ENCODE data around the gene HSBP1. TPM values are rescaled to one million over a fixed set of nuclear protein-coding genes. Genes with fewer than 3 reads are reported as not detected.

The HSBP1 gene
- total and polyA plus RNA-seq, 2 of the 13 experiments (the other 11 are each of a cell fraction or from before 2014, with no cell fraction given) = 249 to 292 TPM

DNA sequence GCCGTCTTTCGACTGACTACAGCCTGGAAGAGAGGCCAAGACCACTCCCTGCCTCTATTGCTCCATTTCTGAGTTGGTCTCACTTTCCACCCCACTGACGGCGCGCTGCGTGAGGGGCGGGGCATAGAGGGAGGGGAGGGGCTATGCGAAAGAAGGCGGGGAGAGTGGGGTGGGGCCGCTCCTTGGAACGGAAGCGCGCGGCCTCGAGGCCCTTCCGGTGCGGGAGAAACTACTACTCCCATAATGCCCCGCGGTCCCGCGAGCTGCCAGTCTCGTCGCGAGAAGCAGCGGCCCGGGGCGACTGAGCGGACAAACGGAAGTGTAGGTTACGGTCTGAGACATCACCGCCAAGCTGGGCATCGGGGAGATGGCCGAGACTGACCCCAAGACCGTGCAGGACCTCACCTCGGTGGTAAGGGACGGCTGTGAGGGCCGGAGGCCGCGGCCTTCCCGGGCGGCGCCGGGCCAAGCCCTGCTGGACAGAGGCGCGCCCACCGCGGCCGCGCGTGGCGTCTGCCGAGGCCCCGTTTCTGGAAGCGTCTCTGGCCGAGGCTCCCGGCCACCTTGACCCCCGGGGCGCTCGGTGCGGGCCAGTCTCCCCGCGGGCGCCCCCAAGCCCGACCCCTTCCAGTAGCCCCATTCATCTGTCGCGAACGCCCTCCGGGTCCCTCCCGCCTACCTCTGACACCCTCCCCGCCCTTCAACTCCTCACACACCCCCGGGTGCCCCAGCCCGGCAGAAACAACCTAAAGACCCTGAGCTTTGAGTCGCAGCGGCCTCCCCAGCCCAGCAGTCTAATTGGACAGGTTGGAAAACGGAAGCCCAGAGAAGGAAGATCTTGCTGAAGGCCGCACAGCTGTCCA lies at the start of gene HSBP1 (continued):
- TF ChIP-seq ZNF768 (CRISPR knock-in tag; IDR thresholded peaks at IDR 0.05) (peak; percentile 92), HCFC1 (IDR thresholded peaks at IDR 0.05; ENCODE audit: low read depth, low read length) (peak; percentile 93), EZH2 (conservative IDR thresholded peaks at IDR 0.05; ENCODE audit: low read depth, low read length) (no peak), ZC3H13 (CRISPR knock-in tag; IDR thresholded peaks at IDR 0.05) (0 out of 2 replicates have a peak, but pooled peaks have one; percentile 0), ZNF136 (CRISPR knock-in tag; IDR thresholded peaks at IDR 0.05; ENCODE audit: low read depth) (no peak), DNMT1 (CRISPR knock-in tag; IDR thresholded peaks at IDR 0.05) (no peak), ZNF12 (CRISPR knock-in tag; IDR thresholded peaks at IDR 0.05) (peak; percentile 54; the same call in 1 of the 2 replicates), SP5 (CRISPR knock-in tag; IDR thresholded peaks at IDR 0.05; ENCODE audit: borderline replicate concordance, low read depth) (0 out of 2 replicates have a peak, but pooled peaks have one; percentile 29), ISX (CRISPR knock-in tag; conservative IDR thresholded peaks at IDR 0.05) (0 out of 2 replicates have a peak, but pooled peaks have one; percentile 31), FOXK1 (CRISPR knock-in tag; IDR thresholded peaks at IDR 0.05; ENCODE audit: borderline replicate concordance, low read depth) (peak; percentile 70; the same call in 1 of the 2 replicates), IRF2 (CRISPR knock-in tag; IDR thresholded peaks at IDR 0.05) (peak; percentile 93)
- TF ChIP-seq, protein P1, sequence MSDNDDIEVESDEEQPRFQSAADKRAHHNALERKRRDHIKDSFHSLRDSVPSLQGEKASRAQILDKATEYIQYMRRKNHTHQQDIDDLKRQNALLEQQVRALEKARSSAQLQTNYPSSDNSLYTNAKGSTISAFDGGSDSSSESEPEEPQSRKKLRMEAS (IDR thresholded peaks at IDR 0.05) = peak; percentile 64; the same call in 1 of the 2 replicates
- TF ChIP-seq, protein P2, sequence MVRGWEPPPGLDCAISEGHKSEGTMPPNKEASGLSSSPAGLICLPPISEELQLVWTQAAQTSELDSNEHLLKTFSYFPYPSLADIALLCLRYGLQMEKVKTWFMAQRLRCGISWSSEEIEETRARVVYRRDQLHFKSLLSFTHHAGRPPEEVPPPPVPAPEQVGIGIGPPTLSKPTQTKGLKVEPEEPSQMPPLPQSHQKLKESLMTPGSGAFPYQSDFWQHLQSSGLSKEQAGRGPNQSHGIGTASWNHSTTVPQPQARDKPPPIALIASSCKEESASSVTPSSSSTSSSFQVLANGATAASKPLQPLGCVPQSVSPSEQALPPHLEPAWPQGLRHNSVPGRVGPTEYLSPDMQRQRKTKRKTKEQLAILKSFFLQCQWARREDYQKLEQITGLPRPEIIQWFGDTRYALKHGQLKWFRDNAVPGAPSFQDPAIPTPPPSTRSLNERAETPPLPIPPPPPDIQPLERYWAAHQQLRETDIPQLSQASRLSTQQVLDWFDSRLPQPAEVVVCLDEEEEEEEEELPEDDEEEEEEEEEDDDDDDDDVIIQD (CRISPR knock-in tag; IDR thresholded peaks at IDR 0.05; ENCODE audit: low read depth) = no peak
- TF ChIP-seq, protein P3, sequence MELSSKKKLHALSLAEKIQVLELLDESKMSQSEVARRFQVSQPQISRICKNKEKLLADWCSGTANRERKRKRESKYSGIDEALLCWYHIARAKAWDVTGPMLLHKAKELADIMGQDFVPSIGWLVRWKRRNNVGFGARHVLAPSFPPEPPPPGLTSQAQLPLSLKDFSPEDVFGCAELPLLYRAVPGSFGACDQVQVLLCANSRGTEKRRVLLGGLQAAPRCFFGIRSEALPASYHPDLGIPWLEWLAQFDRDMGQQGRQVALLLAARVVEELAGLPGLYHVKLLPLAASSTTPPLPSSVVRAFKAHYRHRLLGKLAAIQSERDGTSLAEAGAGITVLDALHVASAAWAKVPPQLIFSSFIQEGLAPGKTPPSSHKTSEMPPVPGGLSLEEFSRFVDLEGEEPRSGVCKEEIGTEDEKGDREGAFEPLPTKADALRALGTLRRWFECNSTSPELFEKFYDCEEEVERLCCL (CRISPR knock-in tag; IDR thresholded peaks at IDR 0.05; ENCODE audit: borderline replicate concordance) = no peak
- TF ChIP-seq, protein P4, sequence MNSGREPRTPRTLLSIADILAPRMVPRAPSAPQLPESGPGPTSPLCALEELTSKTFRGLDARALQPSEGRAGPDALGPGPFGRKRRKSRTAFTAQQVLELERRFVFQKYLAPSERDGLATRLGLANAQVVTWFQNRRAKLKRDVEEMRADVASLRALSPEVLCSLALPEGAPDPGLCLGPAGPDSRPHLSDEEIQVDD (CRISPR knock-in tag; IDR thresholded peaks at IDR 0.05; ENCODE audit: borderline replicate concordance) = 0 out of 2 replicates have a peak, but pooled peaks have one; percentile 48
- TF ChIP-seq, protein P5, sequence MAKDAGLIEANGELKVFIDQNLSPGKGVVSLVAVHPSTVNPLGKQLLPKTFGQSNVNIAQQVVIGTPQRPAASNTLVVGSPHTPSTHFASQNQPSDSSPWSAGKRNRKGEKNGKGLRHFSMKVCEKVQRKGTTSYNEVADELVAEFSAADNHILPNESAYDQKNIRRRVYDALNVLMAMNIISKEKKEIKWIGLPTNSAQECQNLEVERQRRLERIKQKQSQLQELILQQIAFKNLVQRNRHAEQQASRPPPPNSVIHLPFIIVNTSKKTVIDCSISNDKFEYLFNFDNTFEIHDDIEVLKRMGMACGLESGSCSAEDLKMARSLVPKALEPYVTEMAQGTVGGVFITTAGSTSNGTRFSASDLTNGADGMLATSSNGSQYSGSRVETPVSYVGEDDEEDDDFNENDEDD (CRISPR knock-in tag; IDR thresholded peaks at IDR 0.05; ENCODE audit: borderline replicate concordance) = peak; percentile 65; the same call in 1 of the 2 replicates
- TF ChIP-seq, protein P6, sequence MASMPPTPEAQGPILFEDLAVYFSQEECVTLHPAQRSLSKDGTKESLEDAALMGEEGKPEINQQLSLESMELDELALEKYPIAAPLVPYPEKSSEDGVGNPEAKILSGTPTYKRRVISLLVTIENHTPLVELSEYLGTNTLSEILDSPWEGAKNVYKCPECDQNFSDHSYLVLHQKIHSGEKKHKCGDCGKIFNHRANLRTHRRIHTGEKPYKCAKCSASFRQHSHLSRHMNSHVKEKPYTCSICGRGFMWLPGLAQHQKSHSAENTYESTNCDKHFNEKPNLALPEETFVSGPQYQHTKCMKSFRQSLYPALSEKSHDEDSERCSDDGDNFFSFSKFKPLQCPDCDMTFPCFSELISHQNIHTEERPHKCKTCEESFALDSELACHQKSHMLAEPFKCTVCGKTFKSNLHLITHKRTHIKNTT (CRISPR knock-in tag; IDR thresholded peaks at IDR 0.05) = no peak
- TF ChIP-seq, protein P7, sequence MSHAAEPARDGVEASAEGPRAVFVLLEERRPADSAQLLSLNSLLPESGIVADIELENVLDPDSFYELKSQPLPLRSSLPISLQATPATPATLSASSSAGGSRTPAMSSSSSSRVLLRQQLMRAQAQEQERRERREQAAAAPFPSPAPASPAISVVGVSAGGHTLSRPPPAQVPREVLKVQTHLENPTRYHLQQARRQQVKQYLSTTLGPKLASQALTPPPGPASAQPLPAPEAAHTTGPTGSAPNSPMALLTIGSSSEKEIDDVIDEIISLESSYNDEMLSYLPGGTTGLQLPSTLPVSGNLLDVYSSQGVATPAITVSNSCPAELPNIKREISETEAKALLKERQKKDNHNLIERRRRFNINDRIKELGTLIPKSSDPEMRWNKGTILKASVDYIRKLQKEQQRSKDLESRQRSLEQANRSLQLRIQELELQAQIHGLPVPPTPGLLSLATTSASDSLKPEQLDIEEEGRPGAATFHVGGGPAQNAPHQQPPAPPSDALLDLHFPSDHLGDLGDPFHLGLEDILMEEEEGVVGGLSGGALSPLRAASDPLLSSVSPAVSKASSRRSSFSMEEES (CRISPR knock-in tag; IDR thresholded peaks at IDR 0.05) = peak; percentile 19; the same call in 1 of the 2 replicates
- TF ChIP-seq, protein P8, sequence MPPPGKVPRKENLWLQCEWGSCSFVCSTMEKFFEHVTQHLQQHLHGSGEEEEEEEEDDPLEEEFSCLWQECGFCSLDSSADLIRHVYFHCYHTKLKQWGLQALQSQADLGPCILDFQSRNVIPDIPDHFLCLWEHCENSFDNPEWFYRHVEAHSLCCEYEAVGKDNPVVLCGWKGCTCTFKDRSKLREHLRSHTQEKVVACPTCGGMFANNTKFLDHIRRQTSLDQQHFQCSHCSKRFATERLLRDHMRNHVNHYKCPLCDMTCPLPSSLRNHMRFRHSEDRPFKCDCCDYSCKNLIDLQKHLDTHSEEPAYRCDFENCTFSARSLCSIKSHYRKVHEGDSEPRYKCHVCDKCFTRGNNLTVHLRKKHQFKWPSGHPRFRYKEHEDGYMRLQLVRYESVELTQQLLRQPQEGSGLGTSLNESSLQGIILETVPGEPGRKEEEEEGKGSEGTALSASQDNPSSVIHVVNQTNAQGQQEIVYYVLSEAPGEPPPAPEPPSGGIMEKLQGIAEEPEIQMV (CRISPR knock-in tag; IDR thresholded peaks at IDR 0.05; ENCODE audit: low read depth) = peak; percentile 35; the same call in 1 of the 2 replicates
